ENCODE data around the gene SERTAD2.

DNA sequence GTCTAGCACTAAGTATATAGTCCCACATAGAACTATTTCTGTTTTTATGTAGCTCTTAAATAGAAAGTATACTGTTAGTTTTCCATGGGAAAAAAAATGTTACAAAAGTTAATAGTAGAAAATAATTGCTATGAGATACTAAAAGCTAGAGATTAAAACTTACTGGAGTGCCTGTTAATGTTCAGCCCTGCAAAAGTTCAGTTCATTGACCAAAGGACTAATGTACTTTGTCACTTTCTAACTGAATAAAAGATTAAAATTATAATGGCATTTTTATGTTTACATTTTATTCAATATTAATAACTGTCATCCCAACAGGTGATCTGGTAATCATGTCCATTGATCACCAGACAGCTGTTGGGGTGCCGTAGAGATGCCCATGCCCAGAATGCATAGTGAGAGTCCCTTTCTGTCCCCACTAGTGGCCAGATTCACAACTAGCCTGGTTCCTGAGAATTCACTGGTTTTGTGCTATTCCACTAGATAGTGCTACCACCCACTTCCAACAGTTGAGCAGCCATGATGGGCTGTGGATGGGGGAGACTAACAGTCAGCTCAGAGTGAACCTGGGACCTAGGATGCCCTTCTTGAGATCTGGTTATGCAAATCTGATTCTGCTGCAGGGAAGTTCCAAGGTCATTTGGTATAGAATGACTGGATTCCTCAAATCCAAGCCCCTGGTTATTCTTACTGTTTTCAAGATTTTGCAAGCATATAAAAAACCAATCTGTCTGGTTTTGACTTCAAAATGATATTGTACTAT lies 71.8 kb downstream of the SERTAD2 start:
- TF ChIP-seq, protein P1, sequence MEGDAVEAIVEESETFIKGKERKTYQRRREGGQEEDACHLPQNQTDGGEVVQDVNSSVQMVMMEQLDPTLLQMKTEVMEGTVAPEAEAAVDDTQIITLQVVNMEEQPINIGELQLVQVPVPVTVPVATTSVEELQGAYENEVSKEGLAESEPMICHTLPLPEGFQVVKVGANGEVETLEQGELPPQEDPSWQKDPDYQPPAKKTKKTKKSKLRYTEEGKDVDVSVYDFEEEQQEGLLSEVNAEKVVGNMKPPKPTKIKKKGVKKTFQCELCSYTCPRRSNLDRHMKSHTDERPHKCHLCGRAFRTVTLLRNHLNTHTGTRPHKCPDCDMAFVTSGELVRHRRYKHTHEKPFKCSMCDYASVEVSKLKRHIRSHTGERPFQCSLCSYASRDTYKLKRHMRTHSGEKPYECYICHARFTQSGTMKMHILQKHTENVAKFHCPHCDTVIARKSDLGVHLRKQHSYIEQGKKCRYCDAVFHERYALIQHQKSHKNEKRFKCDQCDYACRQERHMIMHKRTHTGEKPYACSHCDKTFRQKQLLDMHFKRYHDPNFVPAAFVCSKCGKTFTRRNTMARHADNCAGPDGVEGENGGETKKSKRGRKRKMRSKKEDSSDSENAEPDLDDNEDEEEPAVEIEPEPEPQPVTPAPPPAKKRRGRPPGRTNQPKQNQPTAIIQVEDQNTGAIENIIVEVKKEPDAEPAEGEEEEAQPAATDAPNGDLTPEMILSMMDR (IDR thresholded peaks at IDR 0.05): no peak
- no peak for TF ChIP-seq POLR2A (IDR thresholded peaks at IDR 0.05)

Measured in right lobe of liver (tissue), 4 donors.